Heart left ventricle (tissue), 13 donors: ENCODE measurements around the gene CDKN2D.
"Not testable (repeated sequence)": the region's sequence is repeated elsewhere in the genome, so short reads cannot be mapped to it uniquely, and the experiment has no call there.

Experiments
- POLR2A ChIP-seq, 2 donors: fragments of 450-650 bp; IDR thresholded peaks; one replicate each; pipeline ENCODE4 v1.6.1; 2017; ENCODE audit warnings: antibody characterized with exemption in 2 of 2, mild to moderate bottlenecking in 2 of 2, moderate library complexity in 2 of 2
- TF ChIP-seq, protein P1 (sequence below), 12 donors: fragments of 200-600 bp; sonication (generic) in 4 of 12; IDR thresholded peaks; one replicate each; pipeline versions ENCODE4 v1.5.0 to v1.8.0; 2018 to 2022; ENCODE audit warnings: antibody characterized with exemption in 12 of 12, mild to moderate bottlenecking in 5 of 12
- donor health status: ischemic (EF 13 %, LVEDD 7.1; RV severe dilation, severe dysfunction).
- donor health status: DM: no; HTN: yes; CAD: no.
- donor health status: DM: no; HTN: no; CAD: no.
- donor health status: ischemic (EF 25% LVEDD 6.9; RV normal size, moderate dysfunction).
- donor health status: ischemic (EF 25% LVEDD 5.7; RV mildly dilated, moderate dysfunction).
- donor health status: ischemic (EF 35%, LVEDD 5.7; RV mildly dilated, moderate dysfunction).
- donor health status: nonischemic (EF 11% LVEDD 7.7; RV severe dilation, severe dysfunction).
- donor health status: DM: yes; HTN: yes; CAD: no.
- donor health status: PGD.
- donor health status: ischemic (EF 29% LVEDD 5.4; RV normal size, mild dysfunction).
- donor health status: nonischemic (EF 23%, LVEDD 6.1; RV moderate dilation, normal function).

DNA sequence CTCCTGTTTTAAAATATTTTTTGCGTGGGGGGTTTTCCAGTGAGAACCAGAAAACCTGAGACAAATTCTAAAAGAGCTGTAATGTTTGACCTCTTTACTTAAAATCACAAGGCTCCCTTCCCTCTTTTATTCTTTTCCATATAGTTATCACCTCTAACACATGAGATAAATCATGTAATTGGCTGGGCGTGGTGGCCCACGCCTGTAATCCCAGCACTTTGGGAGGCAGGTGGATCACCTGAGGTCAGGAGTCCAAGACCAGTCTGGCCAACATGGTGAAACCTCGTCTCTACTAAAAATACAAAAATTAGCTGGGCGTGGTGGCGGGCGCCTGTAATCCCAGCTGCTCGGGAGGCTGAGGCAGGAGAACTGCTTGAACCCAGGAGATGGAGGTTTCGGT is 17.8 kb downstream of the CDKN2D start:
- TF ChIP-seq, protein P1, sequence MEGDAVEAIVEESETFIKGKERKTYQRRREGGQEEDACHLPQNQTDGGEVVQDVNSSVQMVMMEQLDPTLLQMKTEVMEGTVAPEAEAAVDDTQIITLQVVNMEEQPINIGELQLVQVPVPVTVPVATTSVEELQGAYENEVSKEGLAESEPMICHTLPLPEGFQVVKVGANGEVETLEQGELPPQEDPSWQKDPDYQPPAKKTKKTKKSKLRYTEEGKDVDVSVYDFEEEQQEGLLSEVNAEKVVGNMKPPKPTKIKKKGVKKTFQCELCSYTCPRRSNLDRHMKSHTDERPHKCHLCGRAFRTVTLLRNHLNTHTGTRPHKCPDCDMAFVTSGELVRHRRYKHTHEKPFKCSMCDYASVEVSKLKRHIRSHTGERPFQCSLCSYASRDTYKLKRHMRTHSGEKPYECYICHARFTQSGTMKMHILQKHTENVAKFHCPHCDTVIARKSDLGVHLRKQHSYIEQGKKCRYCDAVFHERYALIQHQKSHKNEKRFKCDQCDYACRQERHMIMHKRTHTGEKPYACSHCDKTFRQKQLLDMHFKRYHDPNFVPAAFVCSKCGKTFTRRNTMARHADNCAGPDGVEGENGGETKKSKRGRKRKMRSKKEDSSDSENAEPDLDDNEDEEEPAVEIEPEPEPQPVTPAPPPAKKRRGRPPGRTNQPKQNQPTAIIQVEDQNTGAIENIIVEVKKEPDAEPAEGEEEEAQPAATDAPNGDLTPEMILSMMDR (IDR thresholded peaks at IDR 0.05): not testable (repeated sequence)
- not testable (repeated sequence) for TF ChIP-seq POLR2A (IDR thresholded peaks at IDR 0.05)
